ENCODE data around the gene NF2.

DNA sequence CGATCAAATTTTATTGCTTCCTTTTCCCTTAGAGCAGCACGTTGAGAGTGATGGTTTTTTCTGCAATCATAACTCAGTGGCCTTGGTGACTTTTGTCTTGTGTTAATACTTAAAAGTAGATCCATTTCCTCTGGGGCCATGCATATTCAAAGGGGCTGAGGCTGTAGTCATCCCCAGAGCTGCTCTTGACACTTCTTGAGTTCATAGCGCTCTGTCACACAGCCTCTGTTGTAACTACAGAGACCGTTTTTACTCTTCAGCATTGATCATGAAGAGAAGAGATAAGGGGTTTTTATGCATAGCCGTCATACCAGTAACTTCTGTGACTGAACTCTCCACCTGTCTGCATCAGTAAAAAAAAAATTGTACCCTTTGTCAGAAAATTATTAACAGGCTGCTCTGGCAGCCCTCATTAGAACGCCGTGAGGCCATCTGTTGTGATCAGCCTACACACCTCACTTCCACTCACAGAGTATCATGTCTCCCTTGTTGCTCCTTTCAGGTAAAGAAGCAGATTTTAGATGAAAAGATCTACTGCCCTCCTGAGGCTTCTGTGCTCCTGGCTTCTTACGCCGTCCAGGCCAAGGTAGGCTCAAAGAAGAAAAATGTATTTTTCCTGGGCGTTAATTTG, 38.4 kb downstream of the NF2 start:
- TF ChIP-seq, protein P1, sequence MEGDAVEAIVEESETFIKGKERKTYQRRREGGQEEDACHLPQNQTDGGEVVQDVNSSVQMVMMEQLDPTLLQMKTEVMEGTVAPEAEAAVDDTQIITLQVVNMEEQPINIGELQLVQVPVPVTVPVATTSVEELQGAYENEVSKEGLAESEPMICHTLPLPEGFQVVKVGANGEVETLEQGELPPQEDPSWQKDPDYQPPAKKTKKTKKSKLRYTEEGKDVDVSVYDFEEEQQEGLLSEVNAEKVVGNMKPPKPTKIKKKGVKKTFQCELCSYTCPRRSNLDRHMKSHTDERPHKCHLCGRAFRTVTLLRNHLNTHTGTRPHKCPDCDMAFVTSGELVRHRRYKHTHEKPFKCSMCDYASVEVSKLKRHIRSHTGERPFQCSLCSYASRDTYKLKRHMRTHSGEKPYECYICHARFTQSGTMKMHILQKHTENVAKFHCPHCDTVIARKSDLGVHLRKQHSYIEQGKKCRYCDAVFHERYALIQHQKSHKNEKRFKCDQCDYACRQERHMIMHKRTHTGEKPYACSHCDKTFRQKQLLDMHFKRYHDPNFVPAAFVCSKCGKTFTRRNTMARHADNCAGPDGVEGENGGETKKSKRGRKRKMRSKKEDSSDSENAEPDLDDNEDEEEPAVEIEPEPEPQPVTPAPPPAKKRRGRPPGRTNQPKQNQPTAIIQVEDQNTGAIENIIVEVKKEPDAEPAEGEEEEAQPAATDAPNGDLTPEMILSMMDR (IDR thresholded peaks at IDR 0.05; ENCODE audit: low read depth, low read length): 0 out of 2 replicates have a peak, but pooled peaks have one; percentile 4
- TF ChIP-seq EZH2phosphoT487 (IDR thresholded peaks at IDR 0.05; ENCODE audit: low read depth): no peak

Measured in OCI-LY3 (cell line).